Neuronal stem cell (in vitro differentiated cells): ENCODE data around the gene REX1BD.

Experiments
- DNase-seq: peaks from one replicate; pipeline ENCODE4 v3.0.0-alpha.2; 2013; ENCODE audit warnings: low spot score
- H2AFZ ChIP-seq: one replicate; pipeline ENCODE4 v1.6.1; 2013; ENCODE audit warnings: mild to moderate bottlenecking, low read length, inconsistent platforms
- H2AK5ac ChIP-seq: 2 replicates; pipeline ENCODE4 v1.6.1; 2013; ENCODE audit warnings: low read depth, mild to moderate bottlenecking, inconsistent platforms, low read length, moderate library complexity, mixed read lengths
- H2BK120ac ChIP-seq: 2 replicates; pipeline ENCODE4 v1.6.1; 2013; ENCODE audit warnings: low read depth, mild to moderate bottlenecking, inconsistent platforms, low read length, moderate library complexity, mixed read lengths
- H2BK12ac ChIP-seq: one replicate; pipeline ENCODE4 v1.6.1; 2013; ENCODE audit warnings: low read length, inconsistent platforms
- H2BK15ac ChIP-seq: 2 replicates; pipeline ENCODE4 v1.6.1; 2013; ENCODE audit warnings: mild to moderate bottlenecking, low read length, inconsistent platforms, mixed read lengths
- H2BK5ac ChIP-seq: one replicate; pipeline ENCODE4 v1.6.1; 2013; ENCODE audit warnings: inconsistent platforms, mild to moderate bottlenecking, low read length, moderate library complexity
- H3K14ac ChIP-seq: one replicate; pipeline ENCODE4 v1.6.1; 2013; ENCODE audit warnings: low read length, inconsistent platforms
- H3K18ac ChIP-seq: 2 replicates; pipeline ENCODE4 v1.6.1; 2013; ENCODE audit warnings: low read length, inconsistent platforms
- H3K23ac ChIP-seq: 2 replicates; pipeline ENCODE4 v1.6.1; 2013; ENCODE audit warnings: low read depth, mild to moderate bottlenecking, mixed read lengths, low read length, inconsistent platforms; ENCODE audit not compliant: poor library complexity
- H3K27ac ChIP-seq: replicated peaks from 3 replicates; pipeline ENCODE4 v1.5.1; 2013; ENCODE audit warnings: low read length, inconsistent platforms
- H3K27me3 ChIP-seq, 3 experiments: 2 replicates each; pipeline ENCODE4 v1.6.1; 2013; ENCODE audit warnings: low read length in 3 of 3, mild to moderate bottlenecking in 2 of 3, inconsistent platforms in 1 of 3, low read depth in 1 of 3, mixed read lengths in 1 of 3, moderate library complexity in 1 of 3; ENCODE audit not compliant: control insufficient read depth in 3 of 3, insufficient read depth in 3 of 3
- H3K36me3 ChIP-seq, 2 donors: replicated peaks in 1 of 2; 2 replicates each; pipeline ENCODE4 v1.6.1; 2013; ENCODE audit warnings: low read length in 2 of 2; ENCODE audit not compliant: control insufficient read depth in 2 of 2, insufficient read depth in 2 of 2
- H3K4ac ChIP-seq: 2 replicates; pipeline ENCODE4 v1.6.1; 2013; ENCODE audit warnings: inconsistent platforms, mild to moderate bottlenecking, low read length, moderate library complexity
- H3K4me1 ChIP-seq, 2 donors: 1 replicate in 1 of 2; 2 replicates in 1 of 2; pipeline ENCODE4 v1.6.1; 2013; ENCODE audit warnings: low read length in 2 of 2, low read depth in 1 of 2; ENCODE audit not compliant: control insufficient read depth in 2 of 2, insufficient read depth in 1 of 2
- H3K4me2 ChIP-seq: one replicate; pipeline ENCODE4 v1.6.1; 2013; ENCODE audit warnings: mild to moderate bottlenecking, low read length, inconsistent platforms; ENCODE audit not compliant: insufficient read depth, poor library complexity, severe bottlenecking
- H3K4me3 ChIP-seq, 2 donors: 2 replicates each; pipeline ENCODE4 v1.5.1; 2013; ENCODE audit warnings: low read length in 2 of 2, mild to moderate bottlenecking in 2 of 2, inconsistent platforms in 1 of 2, moderate library complexity in 1 of 2
- H3K79me1 ChIP-seq: one replicate; pipeline ENCODE4 v1.6.1; 2013; ENCODE audit warnings: low read depth, mild to moderate bottlenecking, inconsistent platforms, low read length, moderate library complexity
- H3K9ac ChIP-seq: one replicate; pipeline ENCODE4 v1.6.1; 2013; ENCODE audit warnings: mild to moderate bottlenecking, low read depth, low read length, inconsistent platforms; ENCODE audit not compliant: poor library complexity
- H3K9me3 ChIP-seq, 2 donors: replicated peaks in 1 of 2; 2 replicates each; pipeline versions ENCODE3 to v1.6.1; 2013; ENCODE audit warnings: low read length in 2 of 2, mild to moderate bottlenecking in 2 of 2, inconsistent platforms in 1 of 2, low read depth in 1 of 2, mixed read lengths in 1 of 2, moderate library complexity in 1 of 2; ENCODE audit not compliant: control insufficient read depth in 2 of 2, insufficient read depth in 1 of 2
- H4K8ac ChIP-seq: one replicate; pipeline ENCODE4 v1.6.1; 2013; ENCODE audit warnings: low read depth, mild to moderate bottlenecking, inconsistent platforms, low read length, moderate library complexity
- H4K91ac ChIP-seq: one replicate; pipeline ENCODE4 v1.6.1; 2013; ENCODE audit warnings: low read length, low read depth, mild to moderate bottlenecking, inconsistent platforms; ENCODE audit not compliant: poor library complexity
- WGBS, 2 donors: extraction: QIAGEN DNeasy Blood & Tissue Kit; methylation state at CpG; one replicate each; pipeline ENCODE4 v1.1.7; 2013; ENCODE audit warnings: missing lambda C conversion rate in 2 of 2, mixed read lengths in 1 of 2; ENCODE audit not compliant: insufficient read length in 2 of 2, insufficient replicate concordance in 1 of 2; ENCODE audit errors: extremely low coverage in 2 of 2; 5-methylcytosine and 5-hydroxymethylcytosine counted together

The REX1BD gene

GRCh38 chr19:18589380-18590272 is 1.0 kb downstream of the REX1BD start:
- Histone ChIP-seq H3K4me1 (peaks cover 8 to 13% of the 10 kb centered on the region in 2 donors), H3K9me3 (no peaks in the 10 kb centered on the region), H4K91ac (no peak overlapping the region), H3K9ac (peak overlapping the region; percentile 92), H4K8ac (no peak overlapping the region), H2BK15ac (peak overlapping the region; percentile 90), H3K27ac (peak overlapping the region; percentile 91), H2AFZ (peak overlapping the region; percentile 98), H3K14ac (peak overlapping the region; percentile 94), H3K4me3 (peak overlapping the region; percentile 84 to 92), H2BK120ac (no peak overlapping the region), H2BK12ac (peak overlapping the region; percentile 46), H3K4me2 (peak overlapping the region; percentile 99), H3K4ac (no peak overlapping the region), H2AK5ac (peak overlapping the region; percentile 91), H3K36me3 (peaks cover 3 to 13% of the 10 kb centered on the region in 2 donors), H2BK5ac (peak overlapping the region; percentile 78), H3K79me1 (peaks cover 4% of the 10 kb centered on the region), H3K27me3 (peaks cover 0 to 5% (median 0%) of the 10 kb centered on the region in 3 experiments), H3K18ac (peak overlapping the region; percentile 98), H3K23ac (peak overlapping the region; percentile 100)
- DNase-seq, result peak; percentile 81
- WGBS, 2 donors, result no CpG with 5 or more reads among the region's 52 CpGs

GRCh38 chr19:18590273-18591272 is 2.0 kb downstream of the REX1BD start:
- Histone ChIP-seq H3K27me3 (peaks cover 0 to 5% (median 0%) of the 10 kb centered on the region in 3 experiments), H3K4me3 (peak overlapping the region in 1 of 2 donors; percentile 19), H2BK12ac (no peak overlapping the region), H3K4me2 (peak overlapping the region; percentile 99), H4K91ac (no peak overlapping the region), H2AFZ (no peak overlapping the region), H3K18ac (peak overlapping the region; percentile 61), H3K14ac (peak overlapping the region; percentile 73), H2BK120ac (no peak overlapping the region), H4K8ac (no peak overlapping the region), H3K4me1 (peaks cover 12 to 16% of the 10 kb centered on the region in 2 donors), H3K9ac (peak overlapping the region; percentile 82), H2AK5ac (peak overlapping the region; percentile 30), H3K4ac (peak overlapping the region; percentile 38), H3K27ac (peak overlapping the region; percentile 91), H3K9me3 (no peaks in the 10 kb centered on the region), H3K79me1 (peaks cover 4% of the 10 kb centered on the region), H2BK5ac (peak overlapping the region; percentile 78), H3K23ac (peak overlapping the region; percentile 44), H2BK15ac (peak overlapping the region; percentile 44), H3K36me3 (peaks cover 3 to 13% of the 10 kb centered on the region in 2 donors)
- no CpG with 5 or more reads among the region's 40 CpGs for WGBS, 2 donors
- DNase-seq, result peak; percentile 93

DNA sequence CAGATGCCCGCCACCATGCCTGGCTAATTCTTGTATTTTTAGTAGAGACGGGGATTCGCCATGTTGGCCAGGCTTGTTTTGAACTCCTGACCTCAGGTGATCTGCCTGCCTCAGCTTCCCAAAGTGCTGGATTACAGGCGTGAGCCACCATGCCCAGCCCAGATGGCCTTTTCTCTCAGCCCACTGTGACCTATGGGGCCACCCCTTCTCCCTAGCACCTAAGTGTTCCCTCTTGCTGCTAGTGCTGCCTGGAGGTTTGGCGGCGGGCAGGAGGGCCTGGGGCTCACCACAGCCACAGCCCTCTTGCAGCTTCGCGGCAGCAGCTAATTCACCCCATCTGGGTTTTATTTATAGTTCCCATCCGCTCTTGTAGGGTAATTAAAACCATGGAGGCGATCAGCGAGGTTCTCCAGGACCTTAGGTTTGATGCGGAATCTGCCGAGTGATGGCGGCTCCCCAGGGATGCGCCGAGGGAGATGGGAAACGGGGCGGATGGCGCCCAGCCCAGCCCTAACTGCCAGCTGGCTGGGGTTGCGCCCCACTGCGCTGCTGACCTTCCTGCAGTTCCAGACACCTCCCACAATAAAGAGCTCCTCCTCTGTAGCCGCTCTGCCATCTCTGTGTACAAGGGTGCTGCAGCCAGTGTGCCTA is 3.3 kb downstream of the REX1BD start:
- Histone ChIP-seq H3K4me1 (peaks cover 13 to 16% of the 10 kb centered on the region in 2 donors), H3K18ac (no peak overlapping the region), H2AK5ac (peak overlapping the region; percentile 89), H3K9ac (no peak overlapping the region), H2BK120ac (no peak overlapping the region), H3K4me2 (no peak overlapping the region), H2BK5ac (no peak overlapping the region), H3K79me1 (peaks cover 4% of the 10 kb centered on the region), H3K27ac (no peak overlapping the region), H3K14ac (no peak overlapping the region), H3K27me3 (peaks cover 0 to 6% (median 0%) of the 10 kb centered on the region in 3 experiments), H4K8ac (no peak overlapping the region), H3K9me3 (no peaks in the 10 kb centered on the region), H3K4me3 (no peak overlapping the region), H2BK15ac (no peak overlapping the region), H4K91ac (no peak overlapping the region), H3K36me3 (peaks cover 3 to 13% of the 10 kb centered on the region in 2 donors), H2AFZ (no peak overlapping the region), H2BK12ac (no peak overlapping the region), H3K4ac (no peak overlapping the region), H3K23ac (peak overlapping the region; percentile 50)
- no CpG with 5 or more reads among the region's 22 CpGs for WGBS, 2 donors
- DNase-seq, result no peak
